SK-N-SH treated with all-trans-retinoic acid at 6 μM for 48 hours (cell line): ENCODE data around the gene HOXB7.

Experiments used
- CSDC2 ChIP-seq: fragments of 250-450 bp; sonication (Bioruptor Pico); IDR thresholded peaks from 2 replicates; pipeline ENCODE4 v1.5.0; 2020; ENCODE audit warnings: mild to moderate bottlenecking, moderate library complexity
- ISL1 ChIP-seq: fragments of 250-450 bp; sonication (Bioruptor Pico); IDR thresholded peaks from 2 replicates; pipeline ENCODE4 v2.1.2; 2022; ENCODE audit warnings: mild to moderate bottlenecking, moderate library complexity
- OSR1 ChIP-seq: fragments of 250-450 bp; sonication (Bioruptor Pico); IDR thresholded peaks from 2 replicates; pipeline ENCODE4 v1.8.0; 2022; ENCODE audit warnings: moderate library complexity, mild to moderate bottlenecking, inconsistent platforms
- ZC3H10 ChIP-seq: fragments of 250-450 bp; sonication (Bioruptor Pico); IDR thresholded peaks from 2 replicates; pipeline ENCODE4 v1.5.1; 2021; ENCODE audit warnings: mild to moderate bottlenecking, moderate library complexity
- ZNF565 ChIP-seq: fragments of 450-650 bp; formaldehyde crosslinking; conservative IDR thresholded peaks from 2 replicates; pipeline ENCODE4 v1.5.0; 2020; ENCODE audit warnings: low read depth, mild to moderate bottlenecking, moderate library complexity
- TF ChIP-seq, protein P1 (sequence below): fragments of 250-450 bp; sonication (Bioruptor Pico); IDR thresholded peaks from 2 replicates; pipeline ENCODE4 v1.8.0; 2020; ENCODE audit warnings: mild to moderate bottlenecking, moderate library complexity, borderline replicate concordance

- TF ChIP-seq ZC3H10 (CRISPR knock-in tag): no peak
- TF ChIP-seq, protein P1, sequence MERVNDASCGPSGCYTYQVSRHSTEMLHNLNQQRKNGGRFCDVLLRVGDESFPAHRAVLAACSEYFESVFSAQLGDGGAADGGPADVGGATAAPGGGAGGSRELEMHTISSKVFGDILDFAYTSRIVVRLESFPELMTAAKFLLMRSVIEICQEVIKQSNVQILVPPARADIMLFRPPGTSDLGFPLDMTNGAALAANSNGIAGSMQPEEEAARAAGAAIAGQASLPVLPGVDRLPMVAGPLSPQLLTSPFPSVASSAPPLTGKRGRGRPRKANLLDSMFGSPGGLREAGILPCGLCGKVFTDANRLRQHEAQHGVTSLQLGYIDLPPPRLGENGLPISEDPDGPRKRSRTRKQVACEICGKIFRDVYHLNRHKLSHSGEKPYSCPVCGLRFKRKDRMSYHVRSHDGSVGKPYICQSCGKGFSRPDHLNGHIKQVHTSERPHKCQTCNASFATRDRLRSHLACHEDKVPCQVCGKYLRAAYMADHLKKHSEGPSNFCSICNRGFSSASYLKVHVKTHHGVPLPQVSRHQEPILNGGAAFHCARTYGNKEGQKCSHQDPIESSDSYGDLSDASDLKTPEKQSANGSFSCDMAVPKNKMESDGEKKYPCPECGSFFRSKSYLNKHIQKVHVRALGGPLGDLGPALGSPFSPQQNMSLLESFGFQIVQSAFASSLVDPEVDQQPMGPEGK (CRISPR knock-in tag): no peak
- TF ChIP-seq OSR1 (CRISPR knock-in tag): no peak
- TF ChIP-seq CSDC2 (CRISPR knock-in tag): no peak
- TF ChIP-seq ISL1 (CRISPR knock-in tag): no peak
- TF ChIP-seq ZNF565: no peak
Observed at GRCh38 chr17:48587276-48588073, 23.3 kb downstream of the HOXB7 start.
